Measurements from ENCODE around the gene MYL7.

MYL7 gene

DNA sequence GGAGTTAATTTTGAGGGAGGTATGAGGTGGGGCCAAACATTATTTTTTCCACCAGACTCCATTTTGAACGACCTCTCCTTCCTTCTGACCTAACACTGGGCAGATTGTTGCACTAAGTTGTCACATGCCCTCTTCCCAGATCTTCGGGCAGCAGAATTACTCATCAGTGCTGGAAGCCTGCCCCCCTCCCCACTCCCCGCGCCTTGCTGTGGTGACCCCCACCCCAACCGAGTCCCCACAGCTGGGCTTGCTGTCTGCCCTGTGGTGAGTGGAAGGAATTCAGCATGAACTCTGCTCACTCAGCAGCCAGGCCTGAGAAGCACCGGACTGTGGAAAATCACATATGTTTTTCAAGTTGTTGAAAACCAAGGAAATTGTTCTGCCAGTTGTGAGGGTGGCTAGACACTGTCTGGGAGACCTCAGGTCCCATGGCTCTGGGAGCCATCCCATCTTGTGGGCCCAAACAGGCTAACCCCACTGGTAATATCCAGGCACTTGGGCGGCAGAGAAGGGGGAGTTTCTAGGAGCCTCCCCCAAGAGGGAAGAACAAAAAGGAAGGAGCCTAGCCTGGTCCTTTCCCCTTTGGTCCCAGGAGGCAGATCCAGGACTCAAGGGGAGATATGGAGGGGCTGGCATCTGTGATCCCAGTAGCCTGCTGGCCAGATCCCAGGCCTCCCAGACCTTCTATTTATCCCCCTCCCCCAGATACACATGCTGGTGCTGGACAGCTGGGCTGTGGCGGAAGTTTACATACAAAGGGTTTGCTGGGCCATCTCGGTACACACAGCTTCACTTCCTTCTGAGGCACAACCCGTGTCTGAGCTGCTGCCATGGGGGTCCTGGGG, 40.5 kb downstream of the MYL7 start:
- DNase-seq (ENCODE audit: low read depth), result no peak

DNA sequence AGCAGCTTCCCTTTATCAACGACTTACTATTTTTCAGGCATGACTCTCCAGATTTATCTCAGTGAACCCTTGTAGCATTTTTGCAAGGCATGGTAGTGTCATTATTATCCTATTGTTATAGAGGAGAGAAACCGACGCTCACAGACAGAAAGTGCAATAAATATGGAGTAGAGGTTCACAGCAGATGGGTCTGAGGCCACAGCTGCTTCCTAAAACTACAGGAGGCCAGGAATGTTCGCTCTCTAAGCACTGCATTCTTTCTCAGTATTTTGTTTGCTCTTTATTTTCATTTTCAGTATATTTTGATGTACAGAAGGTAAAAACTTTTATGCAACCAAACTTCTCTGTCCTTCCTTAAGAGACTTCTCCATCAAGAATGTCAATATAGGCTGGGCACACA, 41.5 kb downstream of the MYL7 start:
- no peak for DNase-seq (ENCODE audit: low read depth)

DNA sequence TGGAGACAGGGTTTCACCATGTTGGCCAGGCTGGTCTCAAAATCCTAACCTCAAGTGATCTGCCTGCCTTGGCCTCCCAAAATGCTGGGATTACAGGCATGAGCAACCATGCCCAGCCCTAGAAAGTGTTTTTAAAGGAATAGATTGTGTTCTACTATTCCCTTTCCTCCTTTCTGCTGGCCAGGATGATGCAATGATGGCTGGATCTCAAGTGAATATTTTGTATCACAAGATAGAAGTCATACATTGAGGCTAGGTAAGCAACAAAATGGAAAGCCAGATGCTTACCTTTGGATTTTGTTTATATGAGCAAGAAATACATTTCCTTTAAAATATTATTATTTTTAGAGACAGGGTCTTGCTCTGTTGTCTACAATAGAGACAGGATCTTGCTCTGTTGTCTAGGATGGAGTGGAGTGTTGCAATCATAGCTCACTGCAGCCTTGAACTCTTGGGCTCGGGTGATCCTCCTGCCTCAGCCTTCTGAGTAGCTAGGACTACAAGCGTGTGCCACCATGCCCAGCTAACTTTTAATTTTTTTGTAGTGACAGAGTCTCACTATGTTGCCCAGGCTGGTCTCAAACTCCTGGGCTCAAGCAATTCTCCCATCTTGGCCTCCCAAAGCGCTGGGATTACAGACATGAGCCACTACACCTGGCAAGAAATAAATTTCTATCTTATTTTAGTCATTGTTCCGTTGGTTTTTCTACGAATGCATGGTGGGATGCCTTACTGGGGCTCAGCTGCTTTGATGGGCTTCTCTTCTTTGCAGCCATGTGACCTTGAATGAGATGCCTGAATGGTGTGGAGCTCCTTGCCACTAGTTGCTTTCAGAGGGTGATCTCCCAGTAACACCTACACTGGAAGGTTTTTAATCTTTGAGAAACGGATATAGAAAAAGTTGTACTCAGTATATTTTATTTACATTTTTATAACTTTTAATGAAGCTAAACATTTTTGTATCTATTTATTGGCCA, 42.8 kb downstream of the MYL7 start:
- DNase-seq (ENCODE audit: low read depth), result no peak

DNA sequence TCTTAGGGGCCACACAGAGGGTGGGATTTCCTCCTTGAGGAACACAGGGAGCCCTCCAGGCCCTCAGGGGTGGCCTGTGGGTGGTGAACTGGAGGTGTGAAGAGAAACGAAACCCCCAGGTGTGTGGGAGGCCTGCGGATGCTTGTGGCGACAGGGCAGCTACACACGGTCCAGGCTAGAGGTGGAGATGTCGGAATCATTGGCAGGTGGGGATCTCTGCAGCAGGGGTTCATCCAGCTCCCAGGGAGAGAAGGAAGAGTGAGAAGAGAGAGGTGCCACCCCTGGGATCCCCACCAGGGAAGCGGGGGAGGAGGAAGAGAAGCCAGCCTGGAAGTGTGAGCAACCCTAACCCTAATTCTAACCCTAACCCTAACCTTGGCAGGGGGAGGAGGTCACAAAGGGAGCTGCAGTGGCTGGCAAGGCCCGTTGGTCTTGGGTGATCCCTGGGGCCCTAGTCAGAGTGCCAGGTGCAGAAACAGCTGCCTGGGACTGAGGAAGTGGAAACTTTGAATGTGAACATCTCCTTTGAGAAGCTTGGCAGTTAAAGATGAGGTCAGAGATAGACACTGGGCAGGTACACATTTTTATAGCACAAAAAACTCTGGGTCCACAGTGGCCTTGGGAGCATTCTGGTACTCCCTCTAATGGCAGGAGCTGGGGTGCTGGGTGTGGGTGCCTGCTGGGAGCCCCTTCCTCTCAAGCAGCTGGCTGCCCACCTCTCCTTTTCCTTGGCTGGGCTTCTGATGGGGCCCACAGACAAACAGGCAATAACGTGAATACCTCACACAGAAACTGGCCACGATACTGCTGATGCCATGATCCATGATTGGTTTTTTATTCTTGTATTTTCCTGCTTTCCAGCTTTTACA, 43.8 kb downstream of the MYL7 start:
- no peak for DNase-seq (ENCODE audit: low read depth)

- no peak for DNase-seq (ENCODE audit: low read depth)
Measured at GRCh38 chr7:44096326-44096881, 44.7 kb downstream of the MYL7 start.

DNA sequence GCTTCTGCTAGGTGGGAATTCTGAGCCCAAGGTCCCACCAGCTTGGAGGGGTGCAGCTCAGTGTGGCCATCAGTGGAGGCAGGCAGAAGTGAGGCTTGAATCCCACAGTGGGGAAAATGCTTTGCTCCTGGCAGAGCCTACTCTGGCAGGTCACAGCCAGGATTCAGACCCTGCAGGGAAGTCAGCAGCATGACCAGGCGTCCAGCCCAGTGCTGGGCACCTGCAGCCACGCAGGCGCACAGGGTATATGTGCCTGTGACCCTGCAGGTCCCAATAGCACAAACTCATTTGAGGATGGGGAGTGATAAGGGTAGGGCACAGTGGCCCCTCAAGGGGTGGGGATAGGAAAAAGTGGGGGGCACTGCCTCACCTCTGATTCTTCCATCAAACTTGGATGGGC, 45.4 kb downstream of the MYL7 start:
- DNase-seq (ENCODE audit: low read depth), result no peak

GRCh38 chr7:44094883-44095592, 46.1 kb downstream of the MYL7 start:
- no peak for DNase-seq (ENCODE audit: low read depth)

DNA sequence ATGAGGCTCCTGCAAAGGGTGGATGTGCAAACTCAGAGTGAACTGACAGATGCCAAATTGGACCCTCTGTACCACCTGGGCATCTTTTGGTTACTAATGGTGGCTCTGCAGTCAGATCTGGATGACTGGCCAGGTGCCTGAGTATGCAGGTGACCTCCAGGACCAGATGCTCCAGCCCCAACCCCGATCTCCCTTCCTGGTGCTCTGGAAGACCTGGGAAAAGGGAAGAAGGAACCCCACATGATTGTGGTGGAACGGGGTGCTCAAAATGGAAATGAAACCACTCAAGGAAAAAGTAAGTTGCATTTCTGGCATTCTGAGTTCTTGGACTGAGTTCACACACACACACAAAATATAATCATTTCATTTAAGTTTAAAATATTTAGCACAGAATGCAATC, 46.8 kb downstream of the MYL7 start:
- DNase-seq (ENCODE audit: low read depth), result no peak

- no peak for DNase-seq (ENCODE audit: low read depth)
Measured at GRCh38 chr7:44093102-44093641, 48.0 kb downstream of the MYL7 start.

All from stimulated activated CD8-positive, alpha-beta memory T cell treated with anti-CD3 and anti-CD28 coated beads, Interleukin-7, amount 100 ng/mL, for 24 hours (primary cell).